NOMO-1 treated with dmso at 0.1 percent for 144 hours (cell line): ENCODE data around the gene MZT1.

Source experiments
- DNase-seq: peaks from one replicate; lab custom pipeline; 2025; ENCODE audit not compliant: unreplicated experiment; lab: John Stamatoyannopoulos, UW

MZT1 gene

GRCh38 chr13:72686766-72687165, 40.7 kb downstream of the MZT1 start:
- DNase-seq: no peak

DNA sequence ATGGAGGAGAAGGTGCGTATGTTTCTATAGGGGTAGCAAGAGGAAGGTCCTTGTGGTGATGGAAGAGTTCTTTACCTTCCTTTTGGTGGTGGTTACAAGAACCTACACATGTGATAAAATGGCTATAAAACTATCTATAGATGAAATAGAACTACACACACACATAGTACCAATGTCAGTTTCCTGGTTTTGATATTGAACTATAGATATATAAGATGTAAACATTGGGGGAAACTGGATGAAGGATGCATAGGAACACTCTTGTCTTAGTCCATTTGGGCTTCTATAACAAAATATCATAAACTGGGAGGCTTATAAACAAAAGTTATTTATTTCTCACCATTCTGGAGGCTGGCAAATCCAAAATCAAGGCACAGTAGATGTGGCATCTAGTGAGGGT, 47.1 kb downstream of the MZT1 start:
- no peak for DNase-seq

DNA sequence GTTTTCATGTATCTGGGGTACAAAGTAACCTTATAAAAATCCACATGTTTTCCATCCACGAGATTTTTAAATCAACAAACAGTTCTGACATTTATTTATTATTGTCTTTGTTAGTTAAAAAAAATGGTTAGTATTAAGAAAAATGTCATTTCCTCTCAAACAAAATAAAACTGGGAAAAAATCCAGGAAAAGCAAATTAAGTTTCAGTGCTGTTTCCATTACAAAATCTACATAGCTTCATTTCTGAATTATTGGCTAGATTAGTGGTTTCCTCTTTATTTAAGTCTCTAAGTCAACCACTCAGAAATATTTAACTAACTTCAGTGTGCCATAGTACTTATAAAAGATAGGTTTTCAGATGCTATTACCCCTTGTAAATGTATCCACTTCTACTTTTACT, 49.1 kb downstream of the MZT1 start:
- DNase-seq: no peak

DNA sequence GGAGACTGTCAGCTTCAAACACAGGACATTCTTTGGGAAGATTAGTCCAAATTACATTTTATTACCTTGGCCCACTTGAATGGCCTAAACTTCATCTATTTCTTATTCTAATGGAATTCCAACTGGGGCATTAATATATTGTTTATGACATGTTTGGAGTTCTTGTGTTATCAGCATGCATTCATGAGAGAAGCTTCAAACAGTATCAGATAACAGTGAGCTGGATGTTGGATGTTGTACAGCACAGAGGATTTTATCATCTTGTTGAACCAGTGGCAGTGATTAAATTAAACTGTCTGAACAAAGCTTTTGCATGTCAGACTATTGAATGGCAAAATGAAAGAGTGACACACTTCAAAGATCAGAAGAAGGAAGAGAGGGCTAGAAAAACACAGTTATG, 50.0 kb downstream of the MZT1 start:
- no peak for DNase-seq

DNA sequence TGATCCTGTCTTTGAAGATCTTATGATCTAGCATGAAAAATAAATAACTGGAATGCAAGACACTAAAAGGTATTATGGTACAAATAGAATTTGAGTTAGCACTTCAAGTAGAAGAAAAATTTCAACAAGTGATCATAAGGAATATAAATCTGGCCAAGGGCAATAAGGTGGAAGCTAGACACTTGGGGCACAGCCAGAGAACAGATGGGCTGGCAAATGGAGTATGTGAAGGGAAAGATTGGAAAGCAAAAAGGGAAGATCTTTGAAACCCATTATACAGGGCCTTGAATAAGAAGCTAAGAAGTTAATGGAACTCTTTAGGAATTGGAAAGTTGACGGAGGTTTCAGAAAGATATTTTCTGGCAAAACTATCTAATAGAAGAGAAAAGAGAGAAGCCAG, 61.0 kb downstream of the MZT1 start:
- DNase-seq: no peak

DNA sequence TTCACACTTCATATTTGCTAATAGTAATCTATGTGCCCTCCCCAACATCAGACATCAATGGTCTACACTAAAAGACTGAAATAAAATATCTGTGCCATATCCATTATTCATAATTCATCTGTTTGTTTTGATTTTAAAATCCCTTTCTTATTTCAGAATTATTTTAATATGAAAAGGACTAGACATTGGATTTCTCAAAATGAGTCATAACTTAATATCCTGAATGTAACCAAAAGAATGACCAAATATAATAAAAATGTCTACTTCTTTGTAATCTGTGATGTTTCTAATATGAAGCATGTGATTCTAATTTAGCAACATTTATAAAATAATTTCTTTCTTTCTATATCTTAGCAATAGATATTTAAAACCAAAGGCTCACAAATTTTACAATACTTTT, 64.9 kb downstream of the MZT1 start:
- DNase-seq: no peak
